GM12873 (cell line): ENCODE results near the gene PLAC1.

Experiments
- TF ChIP-seq, protein P1 (sequence below): IDR thresholded peaks from 2 replicates; pipeline ENCODE4 v1.5.1; 2012; ENCODE audit warnings: low read depth, mild to moderate bottlenecking, moderate library complexity, low read length, control low read depth; ENCODE audit not compliant: insufficient read depth; ENCODE audit errors: missing control alignments

PLAC1 gene

DNA sequence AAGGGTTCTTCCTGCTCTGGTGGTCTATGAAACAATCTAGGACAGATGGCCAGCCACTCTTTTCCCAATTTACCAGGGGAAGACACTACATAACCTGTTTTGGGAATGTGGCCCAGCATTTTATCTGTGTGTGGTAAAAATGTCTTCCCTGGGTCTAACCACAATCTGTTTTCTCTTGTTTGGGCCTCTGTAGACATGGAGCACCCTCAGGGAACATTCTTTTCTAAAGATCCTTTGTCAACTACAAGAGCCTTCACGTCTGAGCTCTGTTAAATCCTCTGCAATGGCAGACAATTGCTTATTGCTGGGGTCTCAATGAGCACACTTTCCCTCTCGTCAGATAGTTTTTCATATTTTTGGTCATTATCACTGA lies 35.5 kb downstream of the PLAC1 start:
- TF ChIP-seq, protein P1, sequence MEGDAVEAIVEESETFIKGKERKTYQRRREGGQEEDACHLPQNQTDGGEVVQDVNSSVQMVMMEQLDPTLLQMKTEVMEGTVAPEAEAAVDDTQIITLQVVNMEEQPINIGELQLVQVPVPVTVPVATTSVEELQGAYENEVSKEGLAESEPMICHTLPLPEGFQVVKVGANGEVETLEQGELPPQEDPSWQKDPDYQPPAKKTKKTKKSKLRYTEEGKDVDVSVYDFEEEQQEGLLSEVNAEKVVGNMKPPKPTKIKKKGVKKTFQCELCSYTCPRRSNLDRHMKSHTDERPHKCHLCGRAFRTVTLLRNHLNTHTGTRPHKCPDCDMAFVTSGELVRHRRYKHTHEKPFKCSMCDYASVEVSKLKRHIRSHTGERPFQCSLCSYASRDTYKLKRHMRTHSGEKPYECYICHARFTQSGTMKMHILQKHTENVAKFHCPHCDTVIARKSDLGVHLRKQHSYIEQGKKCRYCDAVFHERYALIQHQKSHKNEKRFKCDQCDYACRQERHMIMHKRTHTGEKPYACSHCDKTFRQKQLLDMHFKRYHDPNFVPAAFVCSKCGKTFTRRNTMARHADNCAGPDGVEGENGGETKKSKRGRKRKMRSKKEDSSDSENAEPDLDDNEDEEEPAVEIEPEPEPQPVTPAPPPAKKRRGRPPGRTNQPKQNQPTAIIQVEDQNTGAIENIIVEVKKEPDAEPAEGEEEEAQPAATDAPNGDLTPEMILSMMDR, result no peak

DNA sequence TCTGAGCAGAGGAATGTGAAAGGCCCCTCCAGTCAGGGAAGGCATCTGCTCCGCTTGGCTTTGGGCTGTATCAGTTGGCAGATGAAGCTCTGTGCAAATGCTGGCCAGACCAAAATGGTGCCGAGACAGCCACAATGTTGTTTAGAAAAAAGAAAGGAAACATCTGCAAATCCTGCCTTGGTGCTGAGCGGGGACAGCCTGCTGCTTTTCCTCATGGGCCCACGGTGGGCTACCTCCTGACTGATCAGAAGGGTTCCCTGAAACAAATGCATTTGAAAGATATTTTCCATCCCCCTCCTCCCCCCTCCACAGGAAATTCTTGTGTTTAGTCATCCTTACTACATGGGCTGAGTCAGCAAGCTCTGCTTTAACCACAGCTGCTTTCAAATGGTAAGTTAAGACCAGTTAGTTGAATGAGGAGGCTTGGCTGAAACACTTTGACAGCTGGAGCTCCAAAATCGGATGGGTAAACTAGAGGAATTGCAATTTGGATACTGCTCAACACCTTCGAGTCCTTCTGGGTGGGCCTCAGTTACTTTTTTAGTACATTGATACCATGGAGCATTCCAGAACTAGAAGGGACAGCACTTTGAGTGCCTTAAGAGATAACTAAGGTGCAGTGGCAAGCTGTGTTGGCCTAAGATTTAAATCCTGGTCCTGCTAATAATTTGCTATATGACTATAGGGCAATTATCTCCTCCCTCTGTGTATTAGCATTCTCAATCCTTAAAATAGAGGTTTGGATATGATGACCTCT lies 36.0 kb downstream of the PLAC1 start:
- TF ChIP-seq, protein P1, result no peak

DNA sequence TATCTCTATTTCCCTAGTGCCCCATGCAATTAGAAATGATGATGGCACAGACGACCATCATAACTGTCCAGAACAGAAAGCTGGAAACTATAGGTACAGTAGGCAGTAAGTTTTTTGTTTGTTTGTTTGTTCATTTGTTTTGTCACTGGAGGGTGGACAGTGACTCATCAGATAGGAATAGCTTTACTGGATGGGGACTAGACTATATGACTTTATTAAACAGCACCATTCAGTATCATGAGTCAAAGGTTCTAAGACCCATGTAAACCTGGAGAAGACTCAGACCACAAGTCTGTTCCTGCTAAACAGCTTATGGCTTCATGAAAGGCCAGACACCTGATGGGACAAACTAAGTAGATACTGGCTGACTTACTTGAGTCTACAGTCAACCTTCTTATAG lies 38.4 kb downstream of the PLAC1 start:
- TF ChIP-seq, protein P1, result no peak

DNA sequence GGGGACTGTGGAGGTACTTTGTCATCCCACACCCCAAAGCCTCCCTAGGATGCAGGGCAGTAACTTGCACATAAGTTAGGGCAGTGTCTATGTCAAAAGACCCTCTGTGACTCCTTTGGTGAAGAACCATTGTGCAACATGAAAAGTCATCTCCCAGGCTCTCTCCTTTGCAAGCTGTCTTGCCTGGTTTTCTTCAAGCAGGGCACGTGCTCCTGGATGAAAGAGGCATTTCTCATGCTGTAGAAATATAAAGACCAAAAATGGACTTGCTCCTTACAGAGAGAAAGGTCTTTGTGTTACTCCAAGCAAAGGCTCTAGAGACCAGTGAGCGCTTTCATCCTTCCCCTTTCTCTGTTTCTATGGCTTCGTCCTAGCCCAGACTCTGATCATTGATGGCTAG lies 44.9 kb downstream of the PLAC1 start:
- TF ChIP-seq, protein P1, result no peak

DNA sequence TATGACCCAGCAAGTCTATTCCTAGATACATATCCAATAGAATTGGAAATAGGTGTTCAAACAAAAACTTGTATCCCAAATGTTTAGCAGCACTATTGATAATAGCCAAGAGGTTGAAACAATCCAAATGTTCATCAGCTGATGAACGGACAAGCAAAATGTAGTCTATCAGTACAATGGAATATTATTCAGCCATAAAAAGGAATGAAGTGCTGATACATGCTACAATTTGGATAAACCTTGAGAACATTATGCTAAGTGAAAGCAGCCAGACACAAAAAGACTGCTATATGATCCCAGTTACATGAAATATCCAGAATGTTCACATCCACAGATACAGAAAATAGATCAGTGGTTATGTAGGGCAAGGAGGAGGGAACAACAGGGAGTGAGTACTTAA lies 50.1 kb downstream of the PLAC1 start:
- TF ChIP-seq, protein P1, result no peak

DNA sequence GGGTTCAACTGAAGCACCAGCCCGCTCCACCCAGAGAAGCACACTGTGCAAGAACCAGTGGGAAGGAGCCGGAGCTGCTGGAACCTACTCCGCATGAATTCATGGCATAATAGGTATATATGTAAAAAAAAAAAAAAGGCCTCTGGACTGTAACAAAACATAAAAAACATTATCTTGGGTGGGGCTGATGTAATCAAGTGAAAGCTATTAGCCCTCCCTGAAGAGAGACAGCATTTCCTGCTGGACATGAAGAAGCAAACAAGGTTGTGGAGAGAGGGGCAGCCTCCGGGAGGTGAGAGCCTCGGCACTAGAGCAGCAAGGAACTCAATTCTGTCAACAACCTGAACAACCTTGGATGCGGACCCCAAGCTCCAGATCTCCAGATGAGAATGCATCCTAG lies 50.7 kb downstream of the PLAC1 start:
- TF ChIP-seq, protein P1, result no peak

DNA sequence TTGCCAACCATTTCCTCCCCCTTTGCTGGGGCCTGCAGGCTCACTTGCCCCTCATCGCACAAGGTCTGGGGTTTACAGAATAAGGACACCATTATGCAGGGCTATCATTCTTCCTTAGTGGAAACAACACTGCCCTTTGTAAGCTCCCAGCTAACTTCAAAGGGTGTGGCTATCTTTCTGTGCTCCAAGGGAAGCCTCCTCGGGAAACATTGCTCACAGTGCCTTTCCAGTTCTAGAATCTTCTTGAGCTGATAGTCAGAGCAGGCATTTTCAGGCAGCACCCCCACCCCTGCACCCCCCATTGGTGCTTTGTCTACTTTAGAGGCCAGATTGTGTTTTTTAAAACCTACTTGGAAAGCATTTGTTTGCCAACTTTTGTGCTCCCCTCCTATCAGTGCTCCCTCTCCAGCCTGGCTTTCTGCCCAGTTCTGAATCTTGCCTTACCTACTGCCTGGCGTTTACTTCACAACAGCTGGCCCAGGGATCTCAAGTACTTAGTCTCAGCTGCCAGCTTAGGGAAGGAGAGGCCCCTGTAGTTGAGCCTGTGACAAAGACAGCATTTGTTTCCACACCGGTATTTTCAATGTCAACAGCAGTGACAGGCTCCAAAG lies 53.5 kb downstream of the PLAC1 start:
- TF ChIP-seq, protein P1, result no peak
